ENCODE data around the gene RAB3C. TPM values are rescaled to one million over a fixed set of nuclear protein-coding genes. Genes with fewer than 3 reads are reported as not detected.

Gene RAB3C
- total RNA-seq, 4 donors from 2014 or later: 1.1 to 2.7 (median 1.2) TPM; not detected in 1

GRCh38 chr5:58771796-58772195, 188.9 kb downstream of the RAB3C start:
- Histone ChIP-seq H3K4me3 (no peak overlapping the region), H3K36me3 (no peaks in the 10 kb centered on the region), H3K27ac (no peak overlapping the region), H3K27me3 (no peaks in the 10 kb centered on the region), H3K9me3 (no peaks in the 10 kb centered on the region), H3K4me1 (peaks cover 0 to 4% (median 0%) of the 10 kb centered on the region in 4 donors)
- no peak for TF ChIP-seq CTCF (IDR thresholded peaks at IDR 0.05)
- no peak for TF ChIP-seq POLR2A (IDR thresholded peaks at IDR 0.05)
- DNase-seq: no peak

- H3K4me3 ChIP-seq: no peak overlapping the region
- H3K9me3 ChIP-seq: no peaks in the 10 kb centered on the region
- peaks cover 0 to 4% (median 0%) of the 10 kb centered on the region in 4 donors for H3K4me1 ChIP-seq
- H3K36me3 ChIP-seq: no peaks in the 10 kb centered on the region
- no peaks in the 10 kb centered on the region for H3K27me3 ChIP-seq
- TF ChIP-seq CTCF (IDR thresholded peaks at IDR 0.05): no peak
- no peak for DNase-seq
- no peak overlapping the region for H3K27ac ChIP-seq
Observed at GRCh38 chr5:58773744-58774441, 191.0 kb downstream of the RAB3C start.

GRCh38 chr5:58774937-58775336, 192.1 kb downstream of the RAB3C start:
- H3K36me3 ChIP-seq: no peaks in the 10 kb centered on the region
- no peak overlapping the region for H3K27ac ChIP-seq
- no peak for DNase-seq
- no peaks in the 10 kb centered on the region for H3K27me3 ChIP-seq
- no peak overlapping the region for H3K4me3 ChIP-seq
- no peaks in the 10 kb centered on the region for H3K9me3 ChIP-seq
- TF ChIP-seq CTCF (IDR thresholded peaks at IDR 0.05) (no peak), POLR2A (IDR thresholded peaks at IDR 0.05) (no peak)
- H3K4me1 ChIP-seq: peaks cover 0 to 4% (median 0%) of the 10 kb centered on the region in 4 donors

GRCh38 chr5:58775701-58776262, 192.9 kb downstream of the RAB3C start:
- Histone ChIP-seq H3K27me3 (no peaks in the 10 kb centered on the region), H3K4me1 (peaks cover 0 to 4% (median 0%) of the 10 kb centered on the region in 4 donors), H3K9me3 (no peaks in the 10 kb centered on the region), H3K27ac (no peak overlapping the region), H3K36me3 (no peaks in the 10 kb centered on the region), H3K4me3 (no peak overlapping the region)
- no peak for TF ChIP-seq CTCF (IDR thresholded peaks at IDR 0.05)
- TF ChIP-seq POLR2A (IDR thresholded peaks at IDR 0.05): no peak
- DNase-seq: no peak

GRCh38 chr5:58776559-58776958, 193.7 kb downstream of the RAB3C start:
- TF ChIP-seq POLR2A (IDR thresholded peaks at IDR 0.05): no peak
- TF ChIP-seq CTCF (IDR thresholded peaks at IDR 0.05): no peak
- H3K27ac ChIP-seq: no peak overlapping the region

More at GRCh38 chr5:58776559-58776958, 193.7 kb downstream of the RAB3C start:
- H3K4me3 ChIP-seq: no peak overlapping the region
- no peaks in the 10 kb centered on the region for H3K27me3 ChIP-seq
- H3K9me3 ChIP-seq: no peaks in the 10 kb centered on the region
- peaks cover 0 to 4% (median 0%) of the 10 kb centered on the region in 4 donors for H3K4me1 ChIP-seq
- no peaks in the 10 kb centered on the region for H3K36me3 ChIP-seq
- DNase-seq: no peak

Measured in Peyer's patch (tissue), 4 donors.